ENCODE data around the gene KCNT2.

Gene KCNT2

GRCh38 chr1:196178083-196178635, 430.1 kb downstream of the KCNT2 start:
- no peak for DNase-seq

Data from NCI-H69 (cell line).